NAMALWA (cell line): Measurements from ENCODE around the gene GPR17.

Experiments
- DNase-seq: peaks from one replicate; pipeline ENCODE4 v3.0.0-alpha.2; 2015; ENCODE audit warnings: low spot score

GPR17 gene, protein sequence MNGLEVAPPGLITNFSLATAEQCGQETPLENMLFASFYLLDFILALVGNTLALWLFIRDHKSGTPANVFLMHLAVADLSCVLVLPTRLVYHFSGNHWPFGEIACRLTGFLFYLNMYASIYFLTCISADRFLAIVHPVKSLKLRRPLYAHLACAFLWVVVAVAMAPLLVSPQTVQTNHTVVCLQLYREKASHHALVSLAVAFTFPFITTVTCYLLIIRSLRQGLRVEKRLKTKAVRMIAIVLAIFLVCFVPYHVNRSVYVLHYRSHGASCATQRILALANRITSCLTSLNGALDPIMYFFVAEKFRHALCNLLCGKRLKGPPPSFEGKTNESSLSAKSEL

DNA sequence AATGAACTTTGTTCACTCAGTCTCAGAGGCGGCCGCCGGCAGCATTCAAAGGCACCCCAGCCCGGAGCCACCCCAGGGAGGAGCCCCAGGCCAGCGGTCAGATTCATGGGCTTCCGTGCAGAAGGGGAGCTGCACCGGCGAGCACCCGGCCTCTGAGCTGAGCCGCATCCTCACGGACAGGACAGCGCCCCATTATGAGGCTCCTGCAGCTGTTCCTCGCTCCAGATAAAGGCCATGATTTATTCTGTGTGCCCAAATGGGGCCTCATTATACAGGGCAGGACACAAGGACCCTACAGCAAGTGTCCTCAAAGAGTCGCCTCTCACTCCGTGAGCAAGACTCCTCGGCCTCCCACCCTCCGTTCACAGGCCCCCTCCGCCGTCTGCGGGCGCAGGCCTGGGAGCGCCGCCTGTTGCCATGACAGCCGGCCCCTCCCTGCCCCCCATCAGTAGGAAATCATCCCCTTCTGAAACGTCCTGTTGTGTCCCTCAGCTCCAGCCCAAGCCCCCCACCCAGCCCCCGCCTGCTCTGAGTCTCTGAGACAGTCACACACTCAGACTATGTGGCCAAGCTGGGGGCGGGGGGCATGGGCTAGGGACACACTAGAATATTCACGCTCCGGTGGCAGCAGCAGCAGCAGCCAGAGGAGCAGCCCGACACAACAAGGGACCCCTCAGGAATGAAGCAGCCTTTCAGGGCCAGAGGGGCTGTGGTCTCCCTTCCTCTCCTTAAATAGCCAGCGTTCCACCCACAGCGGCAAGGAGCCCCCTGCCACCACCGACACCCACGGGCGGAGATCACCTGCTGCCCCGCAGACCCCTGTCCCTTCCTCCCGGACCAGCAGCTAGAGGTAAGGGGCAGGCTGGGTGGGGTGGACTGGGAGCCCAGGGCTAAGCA is at the start of gene GPR17:
Gene GPR17, plus strand, starts transcription at position 759 of the 897 bp plus-strand sequence. CDS start 4,583 bp downstream, outside the sequence.
- DNase-seq, result no peak

- DNase-seq, result no peak
These were observed 49.5 kb upstream of the GPR17 start for GRCh38 chr2:127596311-127597045.

DNA sequence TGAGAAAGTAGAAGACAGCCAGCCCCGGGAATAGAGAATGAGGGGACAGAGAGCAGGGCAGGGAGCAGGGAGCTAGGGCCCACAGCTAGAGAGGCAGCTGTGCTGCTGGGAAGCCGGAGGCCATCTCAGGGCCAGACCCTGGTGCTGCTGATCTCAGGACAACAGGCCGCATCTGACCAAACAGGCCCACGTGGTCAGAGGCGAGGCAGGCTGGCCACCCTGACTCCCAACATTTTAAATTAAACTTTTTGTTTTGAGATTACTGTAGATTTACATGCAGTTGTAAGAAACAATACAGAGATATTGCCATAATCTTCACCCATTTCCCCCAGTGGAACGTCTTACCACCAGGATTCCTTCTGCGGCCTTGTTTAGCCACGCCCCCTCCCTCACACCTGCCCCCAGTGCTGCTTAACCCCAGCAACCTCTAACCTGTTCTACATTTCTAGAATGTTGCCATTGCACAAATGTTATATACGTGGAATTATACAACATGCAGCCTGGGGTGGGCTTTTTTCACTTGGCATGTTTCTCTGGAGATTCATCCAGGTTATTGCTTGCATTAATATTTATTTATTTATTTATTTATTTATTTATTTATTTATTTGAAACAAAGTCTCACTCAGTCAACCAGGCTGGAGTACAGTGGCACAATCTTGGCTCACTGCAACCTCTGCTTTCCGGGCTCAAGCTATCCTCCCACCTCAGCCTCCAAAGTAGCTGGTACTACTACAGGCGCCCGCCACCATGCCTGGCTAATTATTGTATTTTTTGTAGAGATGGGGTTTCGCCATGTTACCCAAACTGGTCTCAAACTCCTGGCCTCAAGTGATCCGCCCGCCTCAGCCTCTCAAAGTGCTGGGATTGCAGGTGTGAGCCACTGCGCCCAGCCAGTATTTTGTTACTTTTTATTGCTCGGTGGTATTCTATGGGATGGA is 48.6 kb upstream of the GPR17 start:
- DNase-seq, result no peak

- no peak for DNase-seq
These were observed 48.0 kb upstream of the GPR17 start for GRCh38 chr2:127597984-127598380.

DNA sequence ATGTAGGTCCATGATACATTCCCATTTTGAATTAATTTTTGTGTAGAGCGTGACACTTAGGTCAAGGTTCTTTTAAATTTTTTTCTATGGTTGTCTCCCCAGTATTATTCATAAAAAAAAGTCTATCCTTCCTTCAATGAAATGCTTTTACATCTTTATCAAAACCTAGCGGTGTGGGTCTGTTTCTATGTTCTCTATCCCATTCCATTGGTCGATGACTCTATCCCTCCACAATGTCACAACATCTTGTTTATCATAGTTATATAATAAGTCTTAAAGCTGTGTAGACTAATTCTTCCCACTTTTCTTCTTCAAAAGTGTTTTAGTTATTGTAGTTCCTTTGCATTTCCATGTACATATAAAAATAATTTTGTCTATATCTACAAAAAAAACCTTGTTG is 47.2 kb upstream of the GPR17 start:
- DNase-seq, result no peak

GRCh38 chr2:127599211-127599610 is 46.7 kb upstream of the GPR17 start:
- no peak for DNase-seq

GRCh38 chr2:127604986-127605385 is 41.0 kb upstream of the GPR17 start:
- DNase-seq, result no peak

- DNase-seq, result no peak
These were observed 40.2 kb upstream of the GPR17 start for GRCh38 chr2:127605691-127606263.

DNA sequence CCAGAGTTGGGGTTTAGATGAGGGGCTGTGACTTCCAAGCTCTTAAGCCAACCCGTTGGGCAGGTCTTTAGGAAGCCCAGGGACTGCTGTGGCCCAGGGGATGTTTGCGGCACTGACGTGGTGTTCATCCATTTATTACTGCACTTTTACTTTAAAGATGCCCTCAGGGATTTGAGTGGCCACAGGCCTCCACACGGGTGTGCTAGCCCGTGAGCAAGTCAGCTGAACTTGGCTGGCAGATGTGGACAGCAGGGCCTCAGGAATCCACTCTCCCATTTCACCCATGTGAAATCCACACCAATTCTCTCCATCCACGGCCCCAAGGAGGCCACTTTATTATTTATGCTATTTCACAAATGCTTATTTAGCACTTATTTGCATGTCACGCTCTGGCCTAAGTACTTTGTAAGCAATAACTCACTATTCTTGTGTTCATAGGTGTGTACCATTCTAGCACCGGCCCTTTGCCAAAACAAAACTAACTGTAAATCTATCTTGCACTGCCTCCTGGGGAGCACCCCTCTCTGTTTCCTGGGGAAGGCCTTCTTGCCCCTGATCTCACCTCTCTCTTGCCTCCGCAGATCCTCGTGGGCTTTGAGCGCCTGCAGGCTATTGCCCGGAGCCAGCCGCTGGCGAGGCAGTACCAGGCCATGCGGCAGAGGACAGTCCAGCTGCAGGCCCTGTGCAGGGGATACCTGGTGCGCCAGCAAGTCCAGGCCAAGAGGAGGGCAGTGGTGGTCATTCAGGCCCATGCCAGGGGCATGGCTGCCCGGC is 39.1 kb upstream of the GPR17 start:
- DNase-seq, result no peak

DNA sequence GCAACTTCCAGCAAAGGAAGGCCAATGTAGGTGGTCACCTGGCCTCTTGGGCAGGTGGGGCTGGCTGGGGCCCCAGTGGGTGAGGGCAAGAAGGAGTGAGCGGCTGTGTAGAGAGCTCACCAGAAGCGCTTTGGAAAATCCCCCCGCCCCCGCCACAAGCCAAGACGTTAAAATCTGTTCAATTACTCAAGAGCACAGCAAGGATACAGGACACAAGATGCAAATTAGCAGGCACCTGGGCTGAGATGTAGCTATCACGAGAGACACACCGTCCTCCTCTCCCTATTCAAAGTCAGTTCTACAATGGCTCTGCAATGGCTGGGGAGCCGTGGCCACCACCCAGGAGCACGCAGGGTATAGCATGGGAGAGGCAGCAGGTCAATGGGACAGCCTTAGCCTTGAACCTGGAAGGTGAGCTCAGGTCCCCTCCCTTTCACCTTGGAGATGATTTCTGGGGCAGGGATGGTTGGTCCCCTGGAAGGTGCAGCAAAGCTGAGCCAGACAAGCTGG is 38.5 kb upstream of the GPR17 start:
- no peak for DNase-seq

- DNase-seq, result no peak
These were observed 37.6 kb upstream of the GPR17 start for GRCh38 chr2:127608061-127609030.

DNA sequence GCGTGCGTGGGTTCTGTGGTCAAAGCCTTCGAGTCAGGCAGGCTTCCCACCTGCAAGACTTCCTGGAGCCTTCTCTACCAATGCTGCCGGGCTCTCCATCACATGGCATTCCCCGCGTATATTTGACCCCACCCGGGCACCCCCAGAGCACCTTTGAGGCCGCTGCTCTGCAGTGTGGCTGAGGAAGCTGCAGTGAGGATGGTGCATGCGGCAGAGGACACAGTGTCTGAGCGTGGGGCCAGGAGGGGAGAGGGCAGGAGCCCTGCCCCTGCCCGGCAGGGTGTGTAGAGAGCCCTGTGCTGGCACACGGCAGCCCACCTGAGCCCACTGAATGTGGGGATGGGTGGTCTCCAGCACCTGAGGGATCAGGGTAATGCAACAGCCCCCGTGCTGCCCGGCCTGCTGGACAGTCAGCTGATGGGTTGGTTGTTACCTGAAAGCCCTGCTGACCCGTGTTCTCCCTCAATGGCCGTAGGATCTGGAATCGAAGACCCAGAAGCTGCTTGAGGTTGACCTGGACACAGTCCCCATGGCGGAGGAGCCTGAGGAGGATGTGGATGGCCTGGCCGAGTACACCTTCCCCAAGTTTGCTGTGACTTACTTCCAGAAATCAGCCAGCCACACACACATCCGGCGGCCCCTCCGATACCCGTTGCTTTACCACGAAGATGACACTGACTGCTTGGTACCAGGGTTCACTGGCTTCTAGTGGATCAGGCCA is 36.8 kb upstream of the GPR17 start:
- DNase-seq, result no peak

DNA sequence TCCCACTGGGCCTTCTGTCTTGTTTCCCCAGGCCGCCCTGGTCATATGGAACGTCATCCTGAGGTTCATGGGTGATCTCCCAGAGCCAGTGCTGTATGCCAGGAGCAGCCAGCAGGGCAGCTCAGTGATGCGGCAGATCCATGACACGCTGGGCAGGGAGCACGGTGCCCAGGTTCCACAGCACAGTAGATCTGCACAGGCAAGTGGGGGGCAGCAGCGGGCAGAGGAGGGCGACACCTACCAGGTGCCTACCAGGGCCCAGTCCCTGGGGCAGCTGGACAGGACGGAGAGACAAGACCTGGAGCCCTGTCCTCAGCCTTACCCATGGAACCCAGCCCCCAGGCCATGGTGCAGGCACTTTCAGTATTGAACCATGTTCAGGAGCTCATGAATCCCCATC is 36.1 kb upstream of the GPR17 start:
- no peak for DNase-seq

DNA sequence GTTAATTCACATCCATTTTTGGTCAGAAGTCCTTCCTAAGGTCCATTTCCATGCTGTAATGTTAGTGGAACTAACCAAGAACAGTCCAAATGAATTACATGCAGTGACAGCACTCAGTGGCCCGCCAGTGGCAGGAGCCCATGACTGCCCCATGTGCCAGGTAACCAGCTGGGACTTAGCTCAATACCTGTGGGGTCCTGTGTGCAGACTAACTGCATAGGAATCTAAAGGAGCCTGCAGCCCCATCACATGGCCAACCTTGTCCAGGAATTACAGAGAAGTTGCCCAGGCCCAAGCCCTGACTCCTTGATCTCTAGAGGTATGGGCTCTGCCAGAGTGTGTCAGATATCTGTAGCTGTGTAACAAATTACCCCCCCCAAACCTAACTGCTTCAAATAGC is 35.4 kb upstream of the GPR17 start:
- DNase-seq, result no peak

- no peak for DNase-seq
These were observed 34.7 kb upstream of the GPR17 start for GRCh38 chr2:127611076-127611925.

- no peak for DNase-seq
These were observed 33.7 kb upstream of the GPR17 start for GRCh38 chr2:127612111-127612822.

- no peak for DNase-seq
These were observed 31.7 kb upstream of the GPR17 start for GRCh38 chr2:127614246-127614645.
